Loucy (cell line): ENCODE data around the gene ACBD3.

Experiments used
- EZH2phosphoT487 ChIP-seq: fragments of 200-600 bp; IDR thresholded peaks from 2 replicates; pipeline ENCODE4 v1.6.1; 2018; ENCODE audit warnings: antibody characterized with exemption, mild to moderate bottlenecking, moderate library complexity, borderline replicate concordance
- TF ChIP-seq, protein P1 (sequence below): fragments of 200-600 bp; sonication (generic); conservative IDR thresholded peaks from 2 replicates; pipeline ENCODE4 v1.5.1; 2014; ENCODE audit warnings: mild to moderate bottlenecking, antibody characterized with exemption, low read length

- TF ChIP-seq, protein P1, sequence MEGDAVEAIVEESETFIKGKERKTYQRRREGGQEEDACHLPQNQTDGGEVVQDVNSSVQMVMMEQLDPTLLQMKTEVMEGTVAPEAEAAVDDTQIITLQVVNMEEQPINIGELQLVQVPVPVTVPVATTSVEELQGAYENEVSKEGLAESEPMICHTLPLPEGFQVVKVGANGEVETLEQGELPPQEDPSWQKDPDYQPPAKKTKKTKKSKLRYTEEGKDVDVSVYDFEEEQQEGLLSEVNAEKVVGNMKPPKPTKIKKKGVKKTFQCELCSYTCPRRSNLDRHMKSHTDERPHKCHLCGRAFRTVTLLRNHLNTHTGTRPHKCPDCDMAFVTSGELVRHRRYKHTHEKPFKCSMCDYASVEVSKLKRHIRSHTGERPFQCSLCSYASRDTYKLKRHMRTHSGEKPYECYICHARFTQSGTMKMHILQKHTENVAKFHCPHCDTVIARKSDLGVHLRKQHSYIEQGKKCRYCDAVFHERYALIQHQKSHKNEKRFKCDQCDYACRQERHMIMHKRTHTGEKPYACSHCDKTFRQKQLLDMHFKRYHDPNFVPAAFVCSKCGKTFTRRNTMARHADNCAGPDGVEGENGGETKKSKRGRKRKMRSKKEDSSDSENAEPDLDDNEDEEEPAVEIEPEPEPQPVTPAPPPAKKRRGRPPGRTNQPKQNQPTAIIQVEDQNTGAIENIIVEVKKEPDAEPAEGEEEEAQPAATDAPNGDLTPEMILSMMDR, result no peak
- TF ChIP-seq EZH2phosphoT487, result no peak
Measured at GRCh38 chr1:226220473-226221189, 34.1 kb upstream of the ACBD3 start.
